Mucosa of stomach (tissue), 1 donor: ENCODE data around the gene ZNF2.

ENCODE experiments used
- H3K27me3 ChIP-seq: one replicate; pipeline ENCODE4 v1.7.0; 2013; ENCODE audit warnings: mild to moderate bottlenecking, low read length; ENCODE audit not compliant: control insufficient read depth, insufficient read depth
- H3K36me3 ChIP-seq: one replicate; pipeline ENCODE4 v1.7.0; 2013; ENCODE audit warnings: low read length; ENCODE audit not compliant: control insufficient read depth, insufficient read depth
- H3K4me1 ChIP-seq: one replicate; pipeline ENCODE4 v1.7.0; 2013; ENCODE audit warnings: mild to moderate bottlenecking, low read length; ENCODE audit not compliant: control insufficient read depth, insufficient read depth
- H3K4me3 ChIP-seq: one replicate; pipeline ENCODE4 v1.7.0; 2013; ENCODE audit warnings: low read length
- H3K9ac ChIP-seq: one replicate; pipeline ENCODE4 v1.7.0; 2013; ENCODE audit warnings: mild to moderate bottlenecking, low read length, moderate library complexity
- H3K9me3 ChIP-seq: one replicate; pipeline ENCODE4 v1.7.0; 2013; ENCODE audit warnings: mild to moderate bottlenecking, low read length, moderate library complexity; ENCODE audit not compliant: control insufficient read depth
- donor health status: Pancreatic carcinoma.

The ZNF2 gene

GRCh38 chr2:95165371-95166064, at the start of gene ZNF2:
TSS of gene ZNF2 (plus strand) at chr2:95165809. CDS start at chr2:95176227, 10,418 bp downstream.
- peak within 1 kb of the TSS; percentile 96 for H3K4me3 ChIP-seq
- no peaks in the 10 kb centered on the region for H3K36me3 ChIP-seq
- H3K4me1 ChIP-seq = peaks cover 11% of the 10 kb centered on the region
- no peaks in the 10 kb centered on the region for H3K9me3 ChIP-seq
- H3K27me3 ChIP-seq = no peaks in the 10 kb centered on the region
- H3K9ac ChIP-seq = peak within 1 kb of the TSS; percentile 92

GRCh38 chr2:95121093-95121406, 44.6 kb upstream of the ZNF2 start:
- Histone ChIP-seq H3K9ac (peak overlapping the region; percentile 89), H3K27me3 (no peaks in the 10 kb centered on the region), H3K36me3 (no peaks in the 10 kb centered on the region), H3K9me3 (no peaks in the 10 kb centered on the region), H3K4me1 (peaks cover 10% of the 10 kb centered on the region), H3K4me3 (peak overlapping the region; percentile 89)

- peak within 1 kb of the TSS; percentile 89 for H3K9ac ChIP-seq
- no peaks in the 10 kb centered on the region for H3K27me3 ChIP-seq
- no peaks in the 10 kb centered on the region for H3K9me3 ChIP-seq
- no peaks in the 10 kb centered on the region for H3K36me3 ChIP-seq
- peak within 1 kb of the TSS; percentile 89 for H3K4me3 ChIP-seq
- H3K4me1 ChIP-seq = peaks cover 10% of the 10 kb centered on the region
Observed at GRCh38 chr2:95121407-95122196, 44.0 kb upstream of the ZNF2 start, which contains the start of gene MRPS5. TSS of gene MRPS5 (minus strand) at chr2:95121808. CDS start at chr2:95121791, 17 bp downstream.

GRCh38 chr2:95122197-95122551, 43.4 kb upstream of the ZNF2 start:
- peak overlapping the region; percentile 89 for H3K9ac ChIP-seq
- H3K4me1 ChIP-seq = peaks cover 10% of the 10 kb centered on the region
- no peaks in the 10 kb centered on the region for H3K36me3 ChIP-seq
- no peaks in the 10 kb centered on the region for H3K9me3 ChIP-seq
- no peaks in the 10 kb centered on the region for H3K27me3 ChIP-seq
- H3K4me3 ChIP-seq = peak overlapping the region; percentile 89

- H3K9ac ChIP-seq = no peak overlapping the region
- no peaks in the 10 kb centered on the region for H3K27me3 ChIP-seq
- H3K9me3 ChIP-seq = peaks cover 9% of the 10 kb centered on the region
- H3K36me3 ChIP-seq = no peaks in the 10 kb centered on the region
- H3K4me3 ChIP-seq = no peak overlapping the region
- H3K4me1 ChIP-seq = no peaks in the 10 kb centered on the region
Observed at GRCh38 chr2:95138702-95139101, 26.9 kb upstream of the ZNF2 start.

GRCh38 chr2:95143838-95144237, 21.8 kb upstream of the ZNF2 start:
- Histone ChIP-seq H3K9me3 (peaks cover 33% of the 10 kb centered on the region), H3K9ac (no peak overlapping the region), H3K27me3 (no peaks in the 10 kb centered on the region), H3K36me3 (no peaks in the 10 kb centered on the region), H3K4me3 (no peak overlapping the region), H3K4me1 (no peaks in the 10 kb centered on the region)

- Histone ChIP-seq H3K4me3 (no peak overlapping the region), H3K9me3 (peaks cover 60% of the 10 kb centered on the region), H3K9ac (no peak overlapping the region), H3K36me3 (peaks cover 32% of the 10 kb centered on the region), H3K27me3 (no peaks in the 10 kb centered on the region), H3K4me1 (no peaks in the 10 kb centered on the region)
Observed at GRCh38 chr2:95149397-95149984, 16.1 kb upstream of the ZNF2 start.

GRCh38 chr2:95158441-95158840, 7.2 kb upstream of the ZNF2 start:
- H3K9me3 ChIP-seq = no peaks in the 10 kb centered on the region
- peaks cover under 1% of the 10 kb centered on the region for H3K36me3 ChIP-seq
- peaks cover 13% of the 10 kb centered on the region for H3K4me1 ChIP-seq
- no peaks in the 10 kb centered on the region for H3K27me3 ChIP-seq
- H3K9ac ChIP-seq = peak overlapping the region; percentile 83
- H3K4me3 ChIP-seq = peak overlapping the region; percentile 23

GRCh38 chr2:95158891-95159619, 6.6 kb upstream of the ZNF2 start:
- H3K9ac ChIP-seq = peak overlapping the region; percentile 83

GRCh38 chr2:95159690-95160449, 5.7 kb upstream of the ZNF2 start, which contains the start of gene ZNF514:
TSS of gene ZNF514 (minus strand) at chr2:95159848. CDS start at chr2:95153253, 6,595 bp downstream.
- Histone ChIP-seq H3K27me3 (no peaks in the 10 kb centered on the region), H3K36me3 (no peaks in the 10 kb centered on the region), H3K9ac (peak within 1 kb of the TSS; percentile 83), H3K4me3 (peak within 1 kb of the TSS; percentile 23), H3K4me1 (peaks cover 14% of the 10 kb centered on the region), H3K9me3 (no peaks in the 10 kb centered on the region)

More at GRCh38 chr2:95158891-95159619, 6.6 kb upstream of the ZNF2 start:
- no peaks in the 10 kb centered on the region for H3K36me3 ChIP-seq
- no peaks in the 10 kb centered on the region for H3K9me3 ChIP-seq
- H3K4me1 ChIP-seq = peaks cover 13% of the 10 kb centered on the region
- H3K4me3 ChIP-seq = peak overlapping the region; percentile 23
- no peaks in the 10 kb centered on the region for H3K27me3 ChIP-seq

GRCh38 chr2:95165030-95165370, 609 bp upstream of the ZNF2 start:
- no peaks in the 10 kb centered on the region for H3K27me3 ChIP-seq
- H3K4me1 ChIP-seq = peaks cover 11% of the 10 kb centered on the region
- H3K9ac ChIP-seq = peak overlapping the region; percentile 92
- H3K4me3 ChIP-seq = peak overlapping the region; percentile 96
- H3K36me3 ChIP-seq = no peaks in the 10 kb centered on the region
- no peaks in the 10 kb centered on the region for H3K9me3 ChIP-seq
